Prostate gland (tissue), 2 donors: ENCODE measurements around the gene RSAD2. TPM values are rescaled to one million over a fixed set of nuclear protein-coding genes. Genes with fewer than 3 reads are reported as not detected.
"Not testable (repeated sequence)": the region's sequence is repeated elsewhere in the genome, so short reads cannot be mapped to it uniquely, and the experiment has no call there.

Source experiments
- DNase-seq: peaks from one replicate; pipeline ENCODE4 v3.0.0-alpha.2; 2019; ENCODE audit warnings: low spot score
- H3K27ac ChIP-seq, 2 donors: fragments of 200-600 bp; sonication (generic); 2 replicates each; pipeline ENCODE4 v1.5.1; 2017 to 2019
- H3K27me3 ChIP-seq: fragments of 200-600 bp; sonication (generic); replicated peaks from 2 replicates; pipeline ENCODE4 v1.5.1; 2019; ENCODE audit not compliant: insufficient read depth
- H3K36me3 ChIP-seq, 2 donors: fragments of 200-600 bp; sonication (generic); 1 replicate in 1 of 2; 2 replicates in 1 of 2; pipeline versions ENCODE4 v1.5.1 to v1.8.1; 2017 to 2019
- H3K4me1 ChIP-seq: fragments of 200-600 bp; sonication (generic); replicated peaks from 2 replicates; pipeline ENCODE4 v1.5.1; 2019
- H3K4me3 ChIP-seq, 2 donors: fragments of 200-600 bp; sonication (generic); 2 replicates each; pipeline ENCODE4 v1.5.1; 2017 to 2019
- H3K9me3 ChIP-seq: fragments of 200-600 bp; sonication (generic); 2 replicates; pipeline ENCODE4 v1.5.1; 2017
- POLR2A ChIP-seq: fragments of 450-650 bp; IDR thresholded peaks from one replicate; pipeline ENCODE4 v1.6.1; 2016; ENCODE audit warnings: antibody characterized with exemption, mild to moderate bottlenecking
- POLR2AphosphoS5 ChIP-seq: sonication (generic); formaldehyde crosslinking; IDR thresholded peaks from one replicate; pipeline ENCODE4 v1.6.1; 2017; ENCODE audit warnings: antibody characterized with exemption
- WGBS: methylation state at CpG from one replicate; pipeline ENCODE4 v1.1.5; 2018; 5-methylcytosine and 5-hydroxymethylcytosine counted together
- intact Hi-C: fragments of 100-400 bp; cut with DNase I; formaldehyde crosslinking; loops from one replicate; pipeline ENCODE4 v1.14.2; 2022
- total RNA-seq, 2 donors: library from RNA; depleted of rRNA; stranded (reverse); fragments of >200 nt; gene quantifications; one replicate each; pipeline ENCODE4 v1.1.0, GENCODE V29; 2016
- TF ChIP-seq, protein P1 (sequence below), 4 experiments: fragments of 200-600 bp in 2 of 4; fragments of 450-650 bp in 2 of 4; sonication (generic) in 2 of 4; IDR thresholded peaks; 1 replicate in 3 of 4; 2 replicates in 1 of 4; pipeline ENCODE4 v1.5.1; 2016 to 2019; ENCODE audit warnings: antibody characterized with exemption in 4 of 4, mild to moderate bottlenecking in 2 of 4, moderate library complexity in 2 of 4

RSAD2 gene
- total RNA-seq, 2 donors from 2014 or later = 3.3 to 8.3 TPM

GRCh38 chr2:6933911-6934310 lies 56.3 kb downstream of the RSAD2 start:
- H3K27ac ChIP-seq = no peak overlapping the region

GRCh38 chr2:6934345-6934744 lies 56.8 kb downstream of the RSAD2 start:
- Histone ChIP-seq H3K9me3 (no peaks in the 10 kb centered on the region), H3K4me1 (no peaks in the 10 kb centered on the region), H3K4me3 (no peak overlapping the region), H3K36me3 (no peaks in the 10 kb centered on the region), H3K27me3 (no peaks in the 10 kb centered on the region), H3K27ac (no peak overlapping the region)
- WGBS = 90% methylated on average over 1 of the region's 1 CpG
- DNase-seq = no peak
- intact Hi-C loops = no loop called here
- TF ChIP-seq, protein P1, sequence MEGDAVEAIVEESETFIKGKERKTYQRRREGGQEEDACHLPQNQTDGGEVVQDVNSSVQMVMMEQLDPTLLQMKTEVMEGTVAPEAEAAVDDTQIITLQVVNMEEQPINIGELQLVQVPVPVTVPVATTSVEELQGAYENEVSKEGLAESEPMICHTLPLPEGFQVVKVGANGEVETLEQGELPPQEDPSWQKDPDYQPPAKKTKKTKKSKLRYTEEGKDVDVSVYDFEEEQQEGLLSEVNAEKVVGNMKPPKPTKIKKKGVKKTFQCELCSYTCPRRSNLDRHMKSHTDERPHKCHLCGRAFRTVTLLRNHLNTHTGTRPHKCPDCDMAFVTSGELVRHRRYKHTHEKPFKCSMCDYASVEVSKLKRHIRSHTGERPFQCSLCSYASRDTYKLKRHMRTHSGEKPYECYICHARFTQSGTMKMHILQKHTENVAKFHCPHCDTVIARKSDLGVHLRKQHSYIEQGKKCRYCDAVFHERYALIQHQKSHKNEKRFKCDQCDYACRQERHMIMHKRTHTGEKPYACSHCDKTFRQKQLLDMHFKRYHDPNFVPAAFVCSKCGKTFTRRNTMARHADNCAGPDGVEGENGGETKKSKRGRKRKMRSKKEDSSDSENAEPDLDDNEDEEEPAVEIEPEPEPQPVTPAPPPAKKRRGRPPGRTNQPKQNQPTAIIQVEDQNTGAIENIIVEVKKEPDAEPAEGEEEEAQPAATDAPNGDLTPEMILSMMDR (IDR thresholded peaks at IDR 0.05) = no peak
- TF ChIP-seq POLR2AphosphoS5 (no peak), POLR2A (no peak)

More at GRCh38 chr2:6933911-6934310, 56.3 kb downstream of the RSAD2 start:
- no peak for DNase-seq
- 82% methylated on average over 3 of the region's 3 CpGs for WGBS
- H3K4me3 ChIP-seq = no peak overlapping the region
- H3K9me3 ChIP-seq = no peaks in the 10 kb centered on the region
- H3K4me1 ChIP-seq = no peaks in the 10 kb centered on the region
- intact Hi-C loops = no loop called here
- no peaks in the 10 kb centered on the region for H3K27me3 ChIP-seq
- TF ChIP-seq, protein P1 (IDR thresholded peaks at IDR 0.05) = no peak
- TF ChIP-seq POLR2A (no peak), POLR2AphosphoS5 (no peak)
- H3K36me3 ChIP-seq = no peaks in the 10 kb centered on the region

DNA sequence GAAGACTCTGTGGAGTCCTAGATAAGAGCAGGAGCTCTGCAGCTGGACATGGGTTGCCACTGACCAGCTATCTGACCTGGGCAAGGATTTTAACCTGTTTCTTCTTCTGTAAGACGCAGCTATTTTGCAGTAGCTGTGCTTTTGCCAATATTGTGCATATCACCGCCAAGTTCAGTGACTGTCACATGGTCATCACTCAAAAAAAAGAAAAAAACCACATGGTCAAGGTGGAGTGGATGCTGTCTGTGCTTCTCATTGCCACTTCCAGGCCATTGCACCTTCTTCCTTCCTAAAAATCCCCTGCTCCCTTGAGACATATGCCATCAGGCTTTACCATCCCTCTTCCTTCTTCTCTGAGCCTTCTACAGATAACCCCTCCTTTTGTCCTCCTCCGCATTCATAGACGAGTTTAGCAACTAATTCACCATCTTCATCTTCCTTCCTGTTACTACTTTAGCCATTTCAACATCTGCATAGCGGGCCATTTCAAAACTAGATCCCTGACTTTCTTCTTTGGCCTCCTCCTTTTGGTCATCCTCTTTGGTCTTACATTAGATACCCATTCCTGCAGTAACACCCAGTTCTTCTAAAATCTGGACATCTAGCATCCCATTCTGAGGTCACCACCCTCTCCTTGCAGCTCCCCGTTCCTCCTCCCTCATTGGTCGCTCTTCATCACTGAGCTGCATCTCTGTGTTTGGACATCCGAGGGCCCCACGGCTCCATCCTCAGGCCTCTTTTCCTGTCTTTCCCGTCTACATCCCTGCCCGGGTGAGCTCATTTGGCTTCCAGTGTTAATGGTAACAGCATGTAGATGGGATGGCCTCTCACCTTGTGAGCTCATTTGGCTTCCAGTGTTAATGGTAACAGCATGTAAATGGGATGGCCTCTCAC lies 57.4 kb downstream of the RSAD2 start:
- intact Hi-C loops = no loop called here
- H3K27me3 ChIP-seq = no peaks in the 10 kb centered on the region
- no peak for DNase-seq
- no peak for TF ChIP-seq POLR2AphosphoS5
- TF ChIP-seq, protein P1 (IDR thresholded peaks at IDR 0.05) = no peak
- no peak for TF ChIP-seq POLR2A
- H3K9me3 ChIP-seq = no peaks in the 10 kb centered on the region
- no peaks in the 10 kb centered on the region for H3K4me1 ChIP-seq
- H3K27ac ChIP-seq = no peak overlapping the region
- WGBS = 88% methylated on average over 11 of the region's 11 CpGs
- H3K36me3 ChIP-seq = no peaks in the 10 kb centered on the region
- no peak overlapping the region for H3K4me3 ChIP-seq

GRCh38 chr2:6935652-6936020 lies 58.1 kb downstream of the RSAD2 start:
- H3K27me3 ChIP-seq, intact Hi-C loops, H3K36me3 ChIP-seq, DNase-seq, H3K9me3 ChIP-seq, H3K4me3 ChIP-seq, H3K4me1 ChIP-seq, H3K27ac ChIP-seq: not testable (repeated sequence)
- 86% methylated on average over 4 of the region's 4 CpGs for WGBS

DNA sequence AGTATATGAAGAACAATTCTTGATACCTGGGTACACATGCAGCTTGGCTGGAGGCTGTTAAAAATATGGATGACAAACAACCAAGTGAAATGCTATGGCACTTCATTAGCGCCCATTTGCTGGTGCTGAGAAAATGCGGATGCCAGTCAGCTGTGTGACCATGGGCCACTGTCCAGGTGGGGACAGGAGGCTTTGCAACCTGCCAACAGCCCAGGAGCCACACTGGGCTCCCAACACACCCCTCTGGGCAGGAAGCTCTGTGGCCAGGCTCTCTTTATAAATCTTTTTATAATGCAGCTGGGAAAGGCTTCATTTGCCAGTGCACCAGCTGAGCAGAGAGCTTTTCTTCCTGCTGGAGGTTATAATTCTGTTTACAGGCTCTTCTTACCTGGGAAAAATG lies 59.6 kb downstream of the RSAD2 start:
- Histone ChIP-seq H3K9me3 (no peaks in the 10 kb centered on the region), H3K27ac (no peak overlapping the region), H3K4me1 (no peaks in the 10 kb centered on the region), H3K27me3 (no peaks in the 10 kb centered on the region), H3K36me3 (no peaks in the 10 kb centered on the region), H3K4me3 (no peak overlapping the region)
- intact Hi-C loops = no loop called here
- no peak for DNase-seq
- TF ChIP-seq POLR2A (no peak), POLR2AphosphoS5 (no peak)
- WGBS = 66% methylated on average over 2 of the region's 2 CpGs

- no peaks in the 10 kb centered on the region for H3K4me1 ChIP-seq
- no peaks in the 10 kb centered on the region for H3K9me3 ChIP-seq
- H3K27me3 ChIP-seq = no peaks in the 10 kb centered on the region
- TF ChIP-seq POLR2AphosphoS5 (no peak), POLR2A (no peak)
- TF ChIP-seq, protein P1 (IDR thresholded peaks at IDR 0.05) = no peak
- no peak overlapping the region for H3K27ac ChIP-seq
- WGBS = 81% methylated on average over 4 of the region's 4 CpGs
- H3K36me3 ChIP-seq = no peaks in the 10 kb centered on the region
- no peak for DNase-seq
- no peak overlapping the region for H3K4me3 ChIP-seq
- intact Hi-C loops = no loop called here
Measured at GRCh38 chr2:6937582-6937981, 60.0 kb downstream of the RSAD2 start.
